Measurements from ENCODE around the gene LNX1.
"Not testable (repeated sequence)": the region's sequence is repeated elsewhere in the genome, so short reads cannot be mapped to it uniquely, and the experiment has no call there.

LNX1 gene

GRCh38 chr4:53466576-53466975 lies 124.7 kb downstream of the LNX1 start:
- DNase-seq (ENCODE audit: low read depth in 1 of 2, low spot score in 1 of 2), result not testable (repeated sequence)

GRCh38 chr4:53465891-53466290 lies 125.4 kb downstream of the LNX1 start:
- DNase-seq (ENCODE audit: low read depth in 1 of 2, low spot score in 1 of 2), result no peak

- no peak for DNase-seq (ENCODE audit: low read depth in 1 of 2, low spot score in 1 of 2)
Observed at GRCh38 chr4:53465281-53465680, 126.0 kb downstream of the LNX1 start.

DNA sequence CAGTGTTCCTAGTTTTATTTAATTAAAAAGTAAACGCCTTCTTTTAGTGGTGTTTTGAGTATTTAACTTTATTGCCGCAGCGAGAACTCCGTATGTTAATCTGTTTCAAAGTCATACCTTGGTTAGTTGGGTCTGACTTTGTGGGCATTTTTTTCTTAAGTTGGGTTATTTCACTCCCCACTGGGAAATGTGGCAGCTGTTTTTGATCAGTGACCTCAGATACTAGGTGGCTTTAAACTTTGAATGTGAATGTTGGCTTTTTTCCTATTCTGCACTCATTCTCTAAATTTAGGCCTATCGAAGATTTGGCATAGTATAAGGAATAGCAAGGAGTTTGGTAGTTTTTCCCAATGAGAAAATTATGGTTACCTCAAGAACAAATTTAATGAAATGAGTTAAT lies 127.9 kb downstream of the LNX1 start:
- DNase-seq (ENCODE audit: low read depth in 1 of 2, low spot score in 1 of 2), result no peak

GRCh38 chr4:53461244-53461643 lies 130.0 kb downstream of the LNX1 start:
- no peak for DNase-seq (ENCODE audit: low read depth in 1 of 2, low spot score in 1 of 2)

GRCh38 chr4:53459548-53459947 lies 131.7 kb downstream of the LNX1 start:
- no peak for DNase-seq (ENCODE audit: low read depth in 1 of 2, low spot score in 1 of 2)

DNA sequence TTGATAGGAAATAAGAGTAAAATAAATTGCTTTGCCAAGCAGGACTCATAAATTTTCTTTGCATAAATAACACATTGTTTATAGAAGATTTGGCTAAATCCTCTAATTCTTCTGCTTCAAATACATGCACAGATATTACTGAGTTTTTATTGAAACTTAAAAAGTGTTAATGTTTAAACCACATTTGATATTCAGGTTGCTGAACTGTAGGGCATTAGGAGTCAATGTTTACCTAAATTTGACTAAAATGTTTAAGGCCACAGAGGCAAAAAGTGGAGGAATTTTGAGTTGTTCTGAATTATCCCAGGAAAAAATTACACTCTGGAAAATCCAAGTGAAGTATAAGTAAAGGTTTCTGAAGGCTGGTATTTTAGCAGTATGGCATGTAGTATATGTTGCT lies 135.1 kb downstream of the LNX1 start:
- DNase-seq (ENCODE audit: low read depth in 1 of 2, low spot score in 1 of 2), result no peak

DNA sequence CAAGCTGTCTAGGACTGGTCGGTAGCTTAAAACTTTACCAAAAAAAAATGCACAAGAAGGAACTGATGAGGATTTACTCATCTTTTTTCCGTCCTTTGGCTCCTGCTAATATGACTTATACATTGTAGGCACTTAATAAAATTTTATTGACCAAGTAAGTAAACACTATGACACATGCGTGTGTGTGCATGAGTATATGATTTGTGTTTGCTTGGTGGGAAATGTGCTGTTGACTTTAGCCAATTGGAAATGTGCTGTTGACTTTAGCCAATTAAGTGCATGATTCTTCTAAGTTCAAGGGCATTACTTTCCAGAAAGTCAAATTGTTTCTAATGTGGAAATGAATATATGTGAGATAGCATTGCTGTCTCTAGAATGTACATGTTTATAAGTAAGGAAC lies 135.5 kb downstream of the LNX1 start:
- DNase-seq (ENCODE audit: low read depth in 1 of 2, low spot score in 1 of 2), result no peak

DNA sequence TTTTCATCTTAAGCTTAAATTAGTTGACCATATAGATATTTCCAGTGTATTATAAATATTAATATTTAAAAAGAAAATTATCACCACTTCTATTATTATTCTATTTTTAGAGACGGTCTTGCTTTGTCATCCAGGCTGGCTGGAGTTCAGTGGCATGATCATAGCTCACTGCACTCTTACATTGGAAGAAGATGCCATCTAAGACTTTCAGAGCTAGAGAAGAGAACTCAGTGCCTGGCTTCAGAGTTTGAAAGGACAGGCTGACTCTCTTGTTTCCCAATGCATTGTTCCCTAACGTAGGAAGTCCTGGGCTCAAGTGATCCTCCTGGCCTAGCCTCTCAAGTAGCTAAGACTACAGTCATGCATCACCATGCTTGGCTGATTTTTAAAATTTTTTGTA lies 137.9 kb downstream of the LNX1 start:
- no peak for DNase-seq (ENCODE audit: low read depth in 1 of 2, low spot score in 1 of 2)

DNA sequence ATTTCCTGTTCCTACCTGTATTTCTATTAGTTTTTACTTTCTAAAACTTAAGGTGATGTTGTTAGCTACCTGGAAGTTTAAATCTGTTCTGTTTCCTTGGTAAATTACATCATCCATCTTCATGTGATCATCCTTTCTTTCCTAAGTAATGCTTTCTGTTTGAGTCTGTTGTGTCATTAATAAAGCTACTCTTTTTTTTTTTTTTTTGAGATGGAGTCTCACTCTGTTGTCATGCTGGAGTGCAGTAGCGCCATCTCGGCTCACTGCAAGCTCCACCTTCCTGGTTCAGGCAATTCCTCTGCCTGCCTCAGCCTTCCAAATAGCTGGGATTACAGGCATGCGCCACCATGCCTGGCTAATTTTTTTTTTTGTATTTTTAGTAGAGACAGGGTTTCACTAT lies 140.5 kb downstream of the LNX1 start:
- no peak for DNase-seq (ENCODE audit: low read depth in 1 of 2, low spot score in 1 of 2)

GRCh38 chr4:53444954-53445353 lies 146.3 kb downstream of the LNX1 start:
- DNase-seq (ENCODE audit: low read depth in 1 of 2, low spot score in 1 of 2), result no peak

- DNase-seq (ENCODE audit: low read depth in 1 of 2, low spot score in 1 of 2), result no peak
Observed at GRCh38 chr4:53441564-53441963, 149.7 kb downstream of the LNX1 start.

DNA sequence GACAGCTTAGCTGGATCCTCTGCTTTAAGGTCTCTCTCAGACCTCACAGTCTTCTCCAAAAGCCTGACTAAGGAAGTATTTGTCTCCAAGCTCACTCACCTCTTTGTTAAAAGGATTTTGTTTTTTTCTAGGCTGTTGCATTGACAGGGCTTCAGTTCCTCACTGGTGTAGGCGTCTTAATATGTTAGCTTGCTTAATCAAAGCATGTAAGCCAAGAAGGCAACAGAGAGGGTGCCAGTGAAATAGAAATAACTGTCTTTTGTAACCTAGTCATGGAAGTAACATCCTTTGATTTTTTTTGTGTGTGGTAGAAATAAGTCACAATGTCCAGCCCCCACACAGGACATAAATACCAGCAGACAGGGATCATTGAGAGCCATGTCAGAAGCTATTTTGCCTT lies 155.0 kb downstream of the LNX1 start:
- DNase-seq (ENCODE audit: low read depth in 1 of 2, low spot score in 1 of 2), result no peak

DNA sequence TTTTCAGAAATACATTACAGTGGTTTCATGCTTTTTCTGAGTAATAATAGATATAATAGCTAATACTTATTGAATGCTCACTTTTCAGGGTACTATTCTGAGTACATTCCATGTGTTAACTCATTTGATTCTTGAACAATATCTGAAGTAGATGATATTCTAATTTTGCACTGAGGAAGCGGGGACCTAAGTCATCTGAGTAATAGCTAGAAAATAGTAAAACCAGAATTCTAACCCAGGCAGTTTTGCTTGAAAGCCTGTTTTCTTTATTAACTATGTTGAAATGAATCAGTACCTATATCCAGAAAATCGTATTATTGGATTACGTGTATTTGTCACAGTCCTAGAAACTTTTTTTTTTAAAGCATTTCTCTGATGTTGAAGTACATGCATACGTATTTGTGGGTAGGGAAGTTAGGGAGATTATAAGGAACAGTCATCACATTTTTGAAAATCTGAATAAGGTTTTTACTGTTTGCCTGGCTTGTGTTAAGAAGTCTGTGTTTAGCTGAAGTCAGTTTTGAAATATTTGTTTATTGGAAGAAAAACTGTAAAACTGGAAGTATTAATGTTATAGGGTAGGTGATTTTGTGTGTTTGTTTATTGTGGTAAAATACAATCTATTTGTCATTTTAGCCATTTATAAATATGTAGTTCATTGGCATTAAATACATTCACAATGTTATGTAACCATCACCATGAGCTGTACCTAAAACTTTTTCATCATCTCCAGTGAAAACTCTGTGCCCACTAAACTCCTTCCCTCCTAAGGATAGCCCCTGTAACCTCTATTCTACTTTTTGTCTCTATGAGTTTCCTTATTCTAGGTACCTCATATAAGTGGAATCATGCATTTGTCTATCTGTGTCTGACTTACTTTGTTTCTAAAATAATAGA lies 158.5 kb downstream of the LNX1 start:
- DNase-seq (ENCODE audit: low read depth in 1 of 2, low spot score in 1 of 2), result no peak

DNA sequence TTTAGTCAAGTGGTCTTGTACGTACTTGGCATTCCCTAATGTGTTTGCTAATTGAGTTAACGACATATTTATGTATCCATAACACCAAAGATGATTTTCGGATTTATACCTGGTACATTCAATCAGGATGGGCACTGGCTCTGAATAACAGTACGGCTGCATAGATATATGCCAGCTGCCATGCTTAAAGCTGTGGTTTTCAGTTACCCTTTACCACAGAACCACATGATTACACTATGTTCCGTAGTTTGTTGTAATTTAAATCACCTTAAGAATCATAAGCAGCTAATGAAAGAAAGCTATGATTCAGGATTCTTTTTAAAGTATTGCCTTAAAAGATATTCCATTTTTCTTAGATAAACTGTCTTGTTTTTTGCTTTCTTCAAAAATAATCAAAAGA lies 160.2 kb downstream of the LNX1 start:
- DNase-seq (ENCODE audit: low read depth in 1 of 2, low spot score in 1 of 2), result no peak

GRCh38 chr4:53427366-53427765 lies 163.9 kb downstream of the LNX1 start:
- DNase-seq (ENCODE audit: low read depth in 1 of 2, low spot score in 1 of 2), result no peak

GRCh38 chr4:53424280-53424679 lies 167.0 kb downstream of the LNX1 start:
- DNase-seq (ENCODE audit: low read depth in 1 of 2, low spot score in 1 of 2), result no peak

- DNase-seq (ENCODE audit: low read depth in 1 of 2, low spot score in 1 of 2), result no peak
Observed at GRCh38 chr4:53422367-53422766, 168.9 kb downstream of the LNX1 start.

DNA sequence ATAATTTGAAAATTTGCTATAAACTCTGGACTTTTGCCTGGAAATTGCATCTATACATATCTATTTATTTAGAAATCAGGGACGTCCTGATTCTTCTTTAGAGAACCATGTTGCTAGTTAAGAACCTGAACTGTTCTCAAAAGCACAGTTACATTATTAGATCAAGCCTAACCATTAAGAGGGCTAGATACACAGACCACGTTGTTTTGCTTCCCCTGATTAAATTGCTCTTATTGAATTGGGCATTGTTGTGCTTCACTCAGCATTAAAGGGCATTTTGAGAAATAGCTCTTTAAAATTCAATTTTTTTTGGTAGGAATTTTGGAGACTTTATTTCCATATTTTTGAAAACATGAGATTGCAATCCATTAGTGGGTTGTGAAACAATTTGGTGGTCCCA lies 169.5 kb downstream of the LNX1 start:
- DNase-seq (ENCODE audit: low read depth in 1 of 2, low spot score in 1 of 2), result no peak

- no peak for DNase-seq (ENCODE audit: low read depth in 1 of 2, low spot score in 1 of 2)
Observed at GRCh38 chr4:53419208-53419607, 172.1 kb downstream of the LNX1 start.

- not testable (repeated sequence) for DNase-seq (ENCODE audit: low read depth in 1 of 2, low spot score in 1 of 2)
Observed at GRCh38 chr4:53409479-53409878, 181.8 kb downstream of the LNX1 start.
